Fibroblast of skin of scalp (primary cell): ENCODE data around the gene STEAP4. TPM values are rescaled to one million over a fixed set of nuclear protein-coding genes. Genes with fewer than 3 reads are reported as not detected.

Experiments used
- DNase-seq: peaks from one replicate; pipeline ENCODE4 v3.0.0-alpha.2; 2013
- polyA plus RNA-seq, 2 experiments: library from polyadenylated mRNA; unstranded; fragments of 120-200 nt; gene quantifications; one replicate each; pipeline ENCODE4 v1.2.1, GENCODE V29; 2013; ENCODE audit not compliant: insufficient read length in 2 of 2

The STEAP4 gene
- 0.02 TPM for polyA plus RNA-seq (2013, experiment 1 of 2; ENCODE audit: insufficient read length)
- polyA plus RNA-seq (2013, experiment 2 of 2; ENCODE audit: insufficient read length) = 0.06 TPM

DNA sequence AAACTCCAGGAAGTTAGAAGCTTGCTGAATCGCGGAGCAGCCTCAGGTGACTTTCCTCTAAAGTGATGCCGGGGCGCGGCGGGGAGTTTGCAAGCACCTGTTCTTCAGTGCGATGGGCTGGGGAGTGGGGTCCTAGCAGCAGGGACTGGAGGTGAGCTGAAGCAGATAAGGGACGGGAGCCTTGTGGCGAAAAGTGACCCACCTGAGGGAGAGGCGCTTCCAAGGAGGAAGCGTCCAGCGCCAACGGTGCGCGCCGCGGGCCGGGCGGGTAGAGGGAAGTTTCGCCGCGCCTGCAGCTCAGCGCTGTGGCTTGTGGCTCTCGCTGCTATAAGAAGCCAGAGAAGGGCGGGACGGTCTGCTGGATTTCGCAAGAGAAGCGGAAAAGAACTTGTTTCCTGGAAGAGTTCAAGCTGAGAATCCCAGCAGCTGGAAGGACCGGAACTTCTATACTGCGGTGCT, at the start of gene STEAP4:
Gene STEAP4, minus strand, starts transcription at position 305 of the 459 bp plus-strand sequence. CDS start 22,625 bp downstream, outside the sequence.
- DNase-seq = peak; percentile 45

DNA sequence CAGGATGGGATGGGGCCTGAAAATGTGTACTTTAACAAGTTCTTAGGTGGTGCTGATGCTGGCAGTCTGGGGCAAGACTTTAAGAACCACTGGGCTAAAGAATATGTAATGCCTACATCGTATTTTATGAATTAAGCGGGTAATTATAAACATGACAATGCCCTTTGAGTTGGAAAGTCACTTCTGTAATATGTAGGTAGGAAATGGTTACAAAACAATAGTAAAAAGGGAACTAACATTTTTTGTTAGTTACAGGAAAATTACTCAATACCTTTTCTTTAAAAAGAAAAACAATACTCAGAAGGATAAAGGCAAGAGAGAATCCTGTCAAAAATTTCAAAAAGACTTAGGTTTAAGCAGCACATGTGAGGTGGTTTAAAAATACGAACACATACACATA, 48.3 kb upstream of the STEAP4 start:
- DNase-seq = no peak

DNA sequence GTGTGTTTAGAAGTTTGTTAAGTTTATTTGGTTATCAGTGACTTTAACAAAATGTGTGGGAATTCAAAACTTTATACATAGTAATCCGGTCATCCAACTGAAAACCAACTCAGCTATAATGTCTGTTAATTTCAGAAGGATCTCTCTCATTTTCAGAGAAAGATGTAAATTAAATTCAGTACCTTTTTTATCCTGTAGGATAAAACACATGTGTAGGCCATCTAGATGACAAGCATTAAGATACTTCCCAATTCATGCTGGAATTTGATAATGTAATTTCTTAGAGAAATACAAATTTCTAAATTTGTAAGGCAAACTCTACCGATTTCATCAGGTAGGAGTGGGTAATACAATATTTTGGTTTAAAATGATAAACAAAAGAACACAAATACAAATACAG, 43.4 kb upstream of the STEAP4 start:
- no peak for DNase-seq

DNA sequence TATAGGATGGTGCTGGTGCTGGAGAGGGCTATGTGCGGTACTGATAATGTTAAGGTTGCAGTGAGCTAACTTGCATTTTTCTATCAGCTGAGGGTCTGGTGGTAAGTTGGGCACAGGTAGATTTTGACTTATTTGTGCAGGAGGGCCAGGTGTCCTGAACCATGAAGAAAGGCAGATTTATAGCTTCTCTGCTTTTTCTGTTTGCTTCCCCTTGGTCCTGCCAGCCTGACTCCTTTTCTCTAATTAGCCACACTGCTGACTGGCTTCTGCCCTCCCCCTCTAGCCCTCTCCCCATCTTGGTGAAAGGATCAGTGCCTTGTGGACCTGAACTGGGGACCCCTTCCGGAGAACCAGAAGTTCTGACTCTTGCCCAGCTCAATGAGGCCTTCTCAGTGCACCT, 40.8 kb upstream of the STEAP4 start:
- no peak for DNase-seq

DNA sequence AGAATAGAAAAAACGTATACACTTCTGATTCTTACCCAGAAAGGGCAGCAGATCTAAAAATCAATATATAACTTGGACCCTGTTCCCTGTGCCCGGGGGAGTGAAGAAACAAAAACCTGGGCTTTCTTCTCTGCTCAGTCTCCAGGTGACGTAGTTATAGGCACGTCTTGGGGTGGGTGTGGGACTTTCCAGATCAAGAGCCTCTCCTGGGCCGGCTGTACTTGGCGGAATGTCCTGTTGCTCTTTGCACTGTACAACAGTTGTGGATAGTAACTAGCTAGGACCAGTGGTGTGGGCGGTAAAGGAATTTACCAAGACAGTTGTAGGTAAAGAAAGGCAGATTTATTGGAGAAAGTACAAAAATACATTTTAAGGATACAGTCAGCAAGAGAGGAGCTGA, 40.4 kb upstream of the STEAP4 start:
- no peak for DNase-seq

DNA sequence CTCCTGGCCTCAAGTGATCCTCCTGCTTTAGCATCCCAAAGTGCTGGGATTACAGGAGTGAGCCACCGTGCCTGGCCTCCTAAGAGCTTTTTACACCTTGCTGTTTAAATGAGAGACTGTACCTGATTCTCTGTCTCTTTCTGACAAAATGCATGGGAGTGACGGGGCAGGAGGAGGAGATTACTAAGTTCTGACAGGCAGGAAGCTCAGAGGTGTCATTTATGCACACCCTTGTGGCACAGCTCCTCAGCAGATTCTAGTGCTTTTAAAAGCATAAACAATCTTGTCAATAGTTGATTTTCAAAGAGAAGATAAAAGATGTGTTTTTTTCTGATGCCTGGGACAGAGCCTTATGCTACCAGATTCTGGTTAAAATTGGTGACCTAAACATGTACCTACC, 39.7 kb upstream of the STEAP4 start:
- no peak for DNase-seq

DNA sequence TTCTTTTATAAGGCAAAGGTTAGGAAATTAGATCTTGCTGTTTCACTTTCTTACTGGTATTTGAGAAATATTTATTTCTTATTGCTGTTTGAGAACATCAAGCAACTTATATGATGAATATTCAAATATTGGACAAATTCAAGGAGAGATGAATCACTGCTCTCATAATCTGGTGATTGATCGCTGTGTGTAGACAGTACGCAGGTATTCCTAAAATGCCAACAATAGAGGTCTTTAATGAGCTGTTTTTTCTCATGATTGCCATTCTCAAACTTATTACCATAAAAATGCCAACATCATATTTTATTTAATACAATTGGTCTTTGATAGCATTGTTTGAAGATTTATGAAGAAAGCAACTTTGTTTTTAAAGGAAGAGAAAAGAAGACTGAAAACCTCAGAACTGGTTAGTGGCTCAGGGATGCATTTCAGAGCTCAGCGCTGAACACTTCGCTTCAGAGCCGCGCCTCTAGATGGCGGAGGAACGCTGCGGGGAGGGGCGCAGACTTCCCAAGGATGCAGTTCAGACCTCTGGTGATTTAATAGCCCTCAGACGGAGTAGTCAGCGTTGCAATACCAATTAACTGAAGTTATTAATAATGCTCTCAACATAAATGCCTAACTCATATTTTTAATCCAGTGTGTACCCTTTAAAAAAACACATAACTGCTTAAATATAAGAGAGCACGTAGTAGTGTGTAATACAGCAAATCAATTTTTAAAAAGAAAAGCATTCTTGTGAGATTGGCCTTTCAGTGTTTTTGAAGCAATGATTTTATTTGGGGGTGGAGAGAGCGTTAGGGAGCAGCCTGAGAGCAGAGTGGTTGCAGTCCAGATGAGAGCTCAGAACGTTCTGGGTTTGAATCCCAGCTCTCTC, 38.5 kb upstream of the STEAP4 start:
- DNase-seq = peak; percentile 45

DNA sequence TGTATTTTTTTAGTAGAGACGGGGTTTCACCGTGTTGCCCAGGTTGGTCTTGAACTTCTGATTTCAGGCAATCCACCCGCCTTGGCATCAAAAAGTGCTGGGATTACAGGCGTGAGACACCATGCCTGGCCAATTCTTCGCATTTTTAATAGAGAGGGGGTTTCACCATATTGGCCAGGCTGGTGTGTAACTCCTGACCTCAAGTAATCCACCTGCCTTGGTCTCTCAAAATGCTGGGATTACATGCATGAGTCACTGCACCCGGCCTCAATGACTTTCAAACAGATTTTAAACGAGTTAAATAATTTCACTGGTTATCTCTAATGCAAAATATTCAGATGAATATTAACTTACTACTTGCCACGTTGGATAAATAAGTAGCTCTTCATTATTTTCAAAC, 37.6 kb upstream of the STEAP4 start:
- DNase-seq = no peak

DNA sequence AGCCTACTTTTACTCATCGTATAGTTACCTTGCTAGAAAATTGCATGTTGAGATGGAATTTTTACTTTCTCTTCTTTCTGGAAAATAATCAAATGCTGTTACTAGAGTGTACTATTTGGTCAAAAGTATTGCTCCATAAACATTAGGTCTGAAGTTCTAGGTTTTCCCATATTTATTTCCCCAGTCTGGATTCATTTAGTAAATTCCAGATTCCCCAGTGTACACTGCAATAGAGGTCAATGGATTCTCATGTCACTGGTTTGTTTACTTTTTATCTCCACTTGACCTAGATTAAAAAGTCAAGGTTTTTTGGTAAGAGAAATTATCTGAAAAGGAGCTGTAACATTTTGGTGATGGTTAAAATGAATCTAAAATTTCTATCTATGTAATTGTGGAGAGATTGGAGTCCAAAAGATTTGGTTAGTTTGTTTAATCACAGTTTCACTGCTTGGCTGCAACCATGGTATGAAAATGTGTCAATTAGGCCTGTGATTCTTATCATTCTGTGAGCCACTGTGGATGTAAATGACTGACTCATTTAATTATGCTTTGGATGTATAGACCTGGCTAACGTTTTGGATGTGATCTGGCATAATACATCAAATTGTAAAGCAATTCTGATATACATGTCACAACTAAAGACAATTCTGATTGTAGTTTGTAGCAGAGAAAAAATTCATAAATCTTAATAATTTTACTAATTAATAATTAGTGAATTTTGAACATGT, 32.7 kb upstream of the STEAP4 start:
- DNase-seq = no peak

DNA sequence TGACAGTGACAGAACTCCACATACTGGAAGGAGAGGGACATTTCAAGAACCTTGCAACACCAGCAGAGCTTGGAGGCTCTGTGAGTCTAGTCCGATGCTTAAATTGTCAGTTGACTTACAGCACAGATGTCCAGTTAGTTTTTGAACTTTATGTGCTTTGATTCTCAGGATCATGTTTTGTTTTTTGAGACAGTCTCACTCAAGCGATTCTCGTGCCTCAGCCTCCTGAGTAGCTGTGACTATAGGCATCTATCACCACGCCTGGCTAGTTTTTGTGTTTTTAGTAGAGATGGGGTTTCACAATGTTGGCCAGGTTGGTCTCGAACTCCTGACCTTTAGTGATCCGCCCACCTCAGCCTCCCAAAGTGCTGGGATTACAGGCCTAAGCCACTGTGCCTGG, 31.8 kb upstream of the STEAP4 start:
- DNase-seq = no peak

DNA sequence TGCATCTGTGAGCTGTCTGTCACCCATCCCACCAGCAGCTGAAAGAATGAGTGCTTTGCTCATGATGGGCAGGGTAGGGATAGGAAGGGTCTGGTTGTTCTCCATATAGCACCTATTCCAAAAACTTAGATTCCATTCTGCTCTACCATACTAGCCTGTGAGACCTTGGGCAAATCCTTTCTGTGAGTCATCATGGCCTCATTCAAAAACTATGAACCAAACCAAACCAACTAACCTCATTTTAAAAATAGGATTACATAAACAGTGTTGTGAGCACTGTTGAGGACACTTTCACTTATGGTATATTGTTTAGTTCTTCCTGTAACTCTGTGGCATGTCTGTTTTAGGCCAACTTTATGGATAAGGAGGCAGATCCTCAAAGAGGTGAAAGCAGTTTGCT, 30.9 kb upstream of the STEAP4 start:
- peak; percentile 69 for DNase-seq

DNA sequence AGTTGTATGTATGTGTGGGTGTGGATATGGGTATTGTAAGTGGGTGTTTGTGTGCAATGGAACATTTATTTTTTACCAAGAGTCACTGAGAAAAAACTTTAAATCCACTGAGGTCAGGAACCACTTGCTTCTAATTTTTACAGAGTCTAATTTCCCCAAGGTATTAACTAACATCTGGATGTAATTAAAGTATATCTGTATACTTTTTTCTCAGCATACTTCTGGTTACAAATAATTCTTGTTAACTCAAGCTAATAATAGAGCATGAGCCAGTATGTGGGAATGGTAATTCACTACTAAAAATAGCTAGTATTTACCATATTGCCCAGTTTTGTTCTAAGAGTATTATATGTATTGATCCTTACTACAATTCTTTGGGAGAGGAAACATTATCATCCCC, 24.6 kb upstream of the STEAP4 start:
- DNase-seq = peak; percentile 56

DNA sequence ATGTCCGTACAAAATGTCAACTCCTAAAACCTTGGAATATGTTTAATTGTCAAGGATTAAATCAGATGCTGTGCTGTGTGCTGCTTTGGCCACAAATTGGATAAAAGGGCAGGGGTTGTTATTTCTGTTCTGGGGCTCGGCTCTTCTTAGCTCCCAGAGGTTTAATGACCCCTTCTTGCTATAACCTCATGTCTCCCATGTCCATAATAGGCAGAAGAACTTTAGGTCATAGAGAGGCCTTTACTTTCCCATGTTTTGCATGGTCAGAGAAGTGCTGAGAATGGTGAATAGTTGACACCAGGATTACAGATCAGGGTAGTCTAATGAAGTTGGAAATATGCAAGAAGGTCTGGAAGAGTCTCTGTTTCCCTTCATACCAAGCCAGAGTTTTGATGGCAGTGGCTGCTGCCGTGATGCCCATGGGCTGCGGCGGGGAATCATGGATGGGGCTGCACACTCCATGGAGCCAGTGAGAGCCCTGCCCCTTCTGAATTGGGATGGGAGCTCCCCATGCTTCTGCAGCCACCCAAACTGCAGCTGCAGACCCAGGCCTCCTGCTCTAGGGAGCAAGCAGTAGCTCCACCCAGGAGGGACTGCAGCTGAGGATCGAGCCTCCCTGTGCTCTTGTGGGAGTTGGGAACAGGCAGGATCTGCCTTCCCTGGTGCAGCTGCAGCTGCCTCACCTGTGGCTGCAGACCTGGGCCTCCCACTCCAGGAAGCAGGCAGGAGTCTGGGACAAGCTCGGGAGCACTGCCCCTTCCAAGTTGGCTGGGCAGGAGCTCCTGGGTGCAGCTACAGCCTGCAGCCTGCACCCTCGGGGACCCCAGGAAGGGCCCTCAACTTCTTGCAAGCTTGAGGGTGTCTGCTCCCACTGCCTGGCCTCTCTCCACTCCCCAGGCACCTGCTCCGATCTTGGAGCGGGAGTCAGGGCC, 23.1 kb upstream of the STEAP4 start:
- DNase-seq = no peak

DNA sequence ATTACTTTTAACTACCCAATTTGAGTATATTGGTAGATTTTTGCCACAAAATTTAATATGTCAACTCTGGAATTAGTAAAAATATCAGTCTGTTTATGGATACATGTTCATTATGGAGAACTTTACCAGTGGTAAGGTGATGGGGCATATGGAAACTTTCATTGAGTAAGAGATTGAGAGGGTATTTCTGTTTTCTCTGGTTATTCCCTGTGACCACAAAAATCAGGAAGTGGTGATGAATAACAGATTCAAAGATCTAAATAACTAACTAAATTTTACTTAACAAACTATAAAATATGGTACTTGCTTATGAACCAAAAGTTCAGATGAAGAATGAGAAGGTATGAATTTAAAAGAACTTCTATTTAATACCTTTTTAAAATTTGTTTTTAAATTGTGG, 22.1 kb upstream of the STEAP4 start:
- no peak for DNase-seq

DNA sequence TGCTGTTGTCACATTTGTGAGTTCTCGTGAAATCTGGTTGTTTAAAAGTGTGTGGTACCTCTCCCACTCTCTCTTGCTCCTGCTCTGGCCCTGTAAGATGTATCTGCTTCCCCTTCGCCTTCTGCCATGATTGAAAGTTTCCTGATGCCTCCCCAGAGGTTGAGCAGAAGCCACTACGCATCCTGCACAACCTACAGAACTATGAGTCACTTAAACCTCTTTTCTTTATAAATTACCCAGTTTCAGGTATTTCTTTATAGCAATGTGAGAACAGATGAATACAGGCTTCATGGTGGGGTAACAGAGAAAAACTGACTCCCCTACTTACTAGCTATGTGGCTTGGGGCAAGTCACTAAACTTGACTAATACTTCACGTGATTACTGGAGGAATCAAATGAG, 18.0 kb upstream of the STEAP4 start:
- no peak for DNase-seq

DNA sequence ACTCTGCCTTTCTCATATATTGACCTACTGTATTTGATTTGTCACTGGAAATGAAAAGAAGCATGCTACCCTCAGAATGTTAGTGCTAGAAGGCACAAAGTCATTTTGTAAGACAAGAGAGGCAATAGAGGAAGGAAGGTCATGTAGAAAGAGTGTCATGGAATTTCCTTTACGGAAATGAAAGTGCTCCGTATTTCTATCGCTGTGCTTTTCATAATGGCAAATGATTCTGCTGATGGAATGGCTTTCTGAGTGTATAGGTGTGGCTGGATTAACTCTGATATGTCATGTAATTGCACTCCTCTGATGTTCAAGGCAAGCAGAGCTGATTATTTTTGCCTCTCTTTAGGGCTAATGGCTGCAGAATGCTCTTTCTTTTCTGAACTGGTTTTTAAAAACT, 15.5 kb upstream of the STEAP4 start:
- no peak for DNase-seq

DNA sequence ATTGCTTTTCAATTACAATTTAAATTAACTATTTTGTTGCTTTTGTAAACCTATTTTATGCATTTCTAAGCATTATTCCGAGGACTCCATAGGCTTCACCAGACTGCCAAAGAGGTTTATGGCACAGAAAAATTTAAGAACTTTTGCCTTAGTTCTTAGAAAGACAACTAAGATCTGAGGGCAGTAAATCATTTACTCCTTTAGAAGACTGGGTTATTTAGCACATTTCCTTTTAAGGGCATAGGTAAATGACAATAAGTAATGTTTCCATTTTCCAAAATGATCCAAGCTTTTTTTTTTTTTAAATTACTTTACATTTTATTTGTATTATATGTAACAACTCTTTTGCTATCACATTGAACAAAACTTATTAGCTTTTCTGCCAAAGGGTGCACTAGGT, 15.0 kb upstream of the STEAP4 start:
- DNase-seq = no peak

DNA sequence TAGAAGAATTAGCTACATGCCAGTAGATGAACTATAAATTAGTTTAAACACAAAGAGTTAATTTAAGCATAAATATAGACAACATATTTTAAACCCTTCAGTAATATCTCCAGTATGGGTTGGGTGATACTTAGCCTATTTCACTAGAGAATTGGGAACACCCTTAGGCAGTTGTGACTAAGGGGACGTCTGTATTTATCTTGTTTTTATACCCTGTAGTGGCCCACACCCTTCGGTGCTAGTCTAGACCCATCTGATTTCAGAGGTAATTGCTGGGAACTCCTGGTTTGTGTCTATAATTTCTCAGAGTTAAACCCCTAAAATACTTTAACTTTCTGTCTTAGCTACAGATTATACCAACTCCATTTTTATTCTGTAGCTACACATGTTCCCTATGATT, 11.5 kb upstream of the STEAP4 start:
- no peak for DNase-seq

DNA sequence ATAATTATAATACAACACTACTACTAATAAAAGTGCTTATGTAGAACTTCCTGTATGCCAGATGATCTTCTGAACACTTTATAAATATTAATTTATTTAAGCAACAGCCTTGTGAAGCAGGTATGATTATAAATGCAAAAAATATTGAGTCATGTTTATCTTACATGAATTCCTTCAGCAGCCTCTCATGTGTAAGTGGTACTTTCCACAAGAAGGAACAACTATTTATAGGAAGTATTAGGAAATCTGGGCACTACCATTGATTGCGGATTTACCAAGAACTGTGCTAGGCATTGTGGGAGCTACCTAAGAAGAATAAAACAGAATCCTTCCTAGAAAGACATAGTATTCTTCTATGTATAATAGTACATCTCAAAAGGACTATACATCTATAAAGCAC, 10.7 kb upstream of the STEAP4 start:
- no peak for DNase-seq

DNA sequence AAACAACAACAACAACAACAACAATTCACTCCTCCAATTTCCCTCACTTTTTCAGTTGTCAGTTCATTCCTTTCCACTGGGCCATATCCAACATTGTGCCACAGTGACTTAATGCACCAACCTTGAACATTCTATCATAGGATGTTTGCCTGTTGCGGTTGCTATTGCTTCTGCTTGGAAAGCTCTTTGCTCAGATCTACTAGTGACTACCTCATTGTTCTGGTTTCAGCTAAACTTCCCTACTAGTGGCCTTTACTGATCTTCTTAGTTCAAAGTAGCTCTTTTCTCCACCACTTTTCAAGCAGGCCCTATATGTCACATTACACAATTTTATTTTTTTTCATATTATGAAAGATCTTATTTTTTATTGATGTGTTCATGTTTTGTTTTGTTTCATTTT, 9.8 kb upstream of the STEAP4 start:
- no peak for DNase-seq

DNA sequence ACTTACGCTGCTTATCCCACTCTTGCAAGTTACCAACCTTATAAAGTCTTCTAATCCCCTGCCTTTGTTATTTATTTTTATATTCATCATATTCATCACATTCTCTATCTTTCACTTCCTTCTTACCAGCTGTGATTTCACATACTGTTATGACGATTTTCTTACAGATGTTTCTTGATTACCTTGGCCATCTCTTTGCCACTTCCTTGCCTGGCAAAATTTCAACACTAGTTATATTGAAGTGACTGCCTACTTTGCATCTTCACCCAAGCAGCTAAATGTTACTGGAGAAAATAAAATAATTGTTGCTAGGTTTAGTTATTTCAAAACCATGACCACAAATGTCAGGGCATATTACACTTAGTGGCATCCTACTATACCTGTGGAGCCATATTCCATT, 8.8 kb upstream of the STEAP4 start:
- DNase-seq = no peak

DNA sequence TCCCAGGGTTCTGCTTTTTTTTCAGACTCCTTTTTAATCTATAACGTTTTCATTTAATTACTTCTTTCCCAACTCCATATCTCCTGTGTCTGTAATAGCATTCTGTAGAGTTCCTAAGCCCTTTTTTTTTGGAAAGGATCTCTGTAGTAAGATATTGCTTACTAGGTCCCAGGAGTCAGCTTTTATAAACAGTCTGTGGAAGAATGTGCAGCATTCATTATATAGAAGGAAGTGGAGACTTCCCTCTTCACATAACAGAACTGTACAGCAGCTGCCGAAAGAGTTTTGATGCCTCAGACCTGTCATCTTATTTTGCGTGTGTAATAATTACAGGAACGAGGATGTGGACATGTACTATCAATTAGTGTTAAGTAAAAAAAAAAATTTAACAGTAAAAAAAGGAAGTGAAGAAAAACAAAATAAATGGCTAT, 7.4 kb upstream of the STEAP4 start:
- DNase-seq = no peak
